ENCODE measurements around the gene BCO1.

BCO1 gene

DNA sequence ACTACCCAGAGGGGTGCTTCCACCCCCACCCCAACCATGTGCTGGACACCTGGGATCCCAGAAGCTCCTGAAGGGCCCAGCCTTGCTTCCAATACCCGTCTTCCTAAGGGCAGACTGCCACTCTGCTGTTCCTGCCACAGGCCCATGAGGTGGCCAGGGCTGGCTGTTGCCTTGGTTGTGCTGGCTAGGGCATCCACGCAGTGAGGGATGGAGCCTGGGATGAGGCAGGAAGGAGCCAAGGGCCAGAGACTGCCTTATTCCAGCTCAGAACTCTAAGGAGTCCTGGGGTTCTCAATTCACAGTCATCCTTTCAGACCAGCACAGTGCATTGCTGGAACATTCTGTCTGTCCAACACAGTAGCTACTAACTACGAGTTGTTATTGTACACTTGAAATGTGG, 37.8 kb downstream of the BCO1 start:
- no peak for DNase-seq

GRCh38 chr16:81277541-81278080, 39.1 kb downstream of the BCO1 start:
- no peak for DNase-seq

DNA sequence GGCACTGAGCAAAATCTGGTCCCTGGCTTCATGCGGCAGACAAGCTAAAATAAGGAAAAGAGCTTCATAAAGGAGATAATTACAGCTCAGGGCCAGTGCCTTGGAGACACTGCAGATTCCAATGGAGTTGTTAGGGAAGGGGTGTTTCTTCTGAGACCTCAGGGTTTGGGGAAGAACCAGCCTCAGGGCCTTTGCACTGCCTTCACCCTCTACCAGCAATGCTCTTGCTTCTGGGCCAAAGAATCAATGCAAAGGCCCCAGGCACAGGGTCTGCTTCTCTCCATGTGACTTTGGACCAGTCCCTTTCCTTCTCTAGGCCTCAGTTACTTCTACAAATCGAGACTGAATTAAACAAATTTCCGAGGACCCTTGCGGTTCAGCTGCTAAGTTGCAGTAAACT, 40.0 kb downstream of the BCO1 start:
- no peak for DNase-seq

DNA sequence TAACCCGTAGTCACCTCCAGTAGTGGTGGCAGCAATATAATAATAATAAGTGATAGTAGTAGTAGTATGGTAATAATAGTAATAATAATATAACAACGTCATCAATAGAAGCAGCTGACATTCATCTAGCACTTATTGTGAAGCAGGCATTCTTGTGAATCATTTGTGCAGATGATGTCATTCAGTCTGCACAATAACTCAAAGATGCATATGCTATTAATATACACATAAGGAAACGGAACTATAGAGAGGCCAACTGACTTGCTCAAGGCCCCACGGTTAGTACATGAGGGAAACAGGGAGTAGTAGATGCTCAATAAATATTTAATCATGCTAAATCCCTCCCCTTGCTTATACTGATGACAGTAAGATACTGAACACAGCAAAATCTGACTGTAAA, 40.9 kb downstream of the BCO1 start:
- DNase-seq: no peak

GRCh38 chr16:81280393-81280792, 41.9 kb downstream of the BCO1 start:
- DNase-seq: no peak

- DNase-seq: no peak
Observed at GRCh38 chr16:81283044-81283443, 44.6 kb downstream of the BCO1 start.

DNA sequence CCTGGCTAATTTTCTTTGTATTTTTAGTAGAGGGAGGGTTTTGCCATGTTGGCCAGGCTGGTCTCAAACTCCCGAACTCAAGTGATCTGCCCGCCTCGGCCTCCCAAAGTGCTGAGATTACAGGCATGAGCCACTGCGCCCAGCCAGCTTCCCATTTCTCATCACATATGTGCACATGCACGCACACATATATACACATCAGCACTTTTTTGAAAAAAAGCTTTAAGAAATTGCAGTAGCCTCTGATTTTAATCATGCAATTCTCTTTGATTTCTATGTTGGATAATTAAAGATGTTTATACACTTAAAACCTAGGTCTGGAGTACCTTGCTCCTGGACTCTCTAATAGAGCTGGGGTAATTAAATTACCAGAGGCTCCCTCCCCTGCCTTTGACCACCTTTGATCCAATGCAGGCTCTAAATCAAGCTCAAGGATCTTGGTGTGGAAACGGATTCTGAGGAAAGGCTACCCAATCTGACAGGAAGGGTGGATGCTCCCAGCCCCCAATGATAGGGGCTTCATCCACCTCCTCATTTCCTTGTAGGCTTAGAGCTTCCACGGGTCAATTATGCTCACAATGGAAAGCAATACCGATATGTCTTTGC, 46.6 kb downstream of the BCO1 start:
- DNase-seq: no peak

- no peak for DNase-seq
Observed at GRCh38 chr16:81286190-81286589, 47.7 kb downstream of the BCO1 start.

DNA sequence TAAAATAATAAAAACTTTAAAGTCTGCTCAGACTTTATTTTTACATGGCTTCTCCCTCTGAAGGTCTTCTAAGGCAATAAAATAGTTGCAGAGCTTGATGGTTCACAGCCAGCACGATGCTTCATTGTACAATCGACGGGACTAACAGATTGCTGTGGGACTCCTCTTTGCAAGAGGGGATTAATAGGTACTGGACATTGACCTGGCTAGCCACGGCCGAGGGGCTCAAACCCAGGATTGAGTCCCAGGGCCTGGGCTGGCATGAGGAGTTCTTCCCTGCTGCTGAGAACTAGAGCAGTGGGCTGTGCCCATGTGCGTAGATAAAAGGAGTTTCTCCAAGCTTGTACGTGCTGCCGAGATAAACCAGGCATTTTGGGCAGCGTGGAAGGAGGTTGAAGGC, 52.6 kb downstream of the BCO1 start:
- DNase-seq: no peak

GRCh38 chr16:81292936-81293335, 54.4 kb downstream of the BCO1 start:
- DNase-seq: no peak

- no peak for DNase-seq
Observed at GRCh38 chr16:81293909-81294802, 55.7 kb downstream of the BCO1 start.

GRCh38 chr16:81296631-81297030, 58.1 kb downstream of the BCO1 start:
- no peak for DNase-seq

GRCh38 chr16:81307770-81308169, 69.3 kb downstream of the BCO1 start:
- DNase-seq: no peak

DNA sequence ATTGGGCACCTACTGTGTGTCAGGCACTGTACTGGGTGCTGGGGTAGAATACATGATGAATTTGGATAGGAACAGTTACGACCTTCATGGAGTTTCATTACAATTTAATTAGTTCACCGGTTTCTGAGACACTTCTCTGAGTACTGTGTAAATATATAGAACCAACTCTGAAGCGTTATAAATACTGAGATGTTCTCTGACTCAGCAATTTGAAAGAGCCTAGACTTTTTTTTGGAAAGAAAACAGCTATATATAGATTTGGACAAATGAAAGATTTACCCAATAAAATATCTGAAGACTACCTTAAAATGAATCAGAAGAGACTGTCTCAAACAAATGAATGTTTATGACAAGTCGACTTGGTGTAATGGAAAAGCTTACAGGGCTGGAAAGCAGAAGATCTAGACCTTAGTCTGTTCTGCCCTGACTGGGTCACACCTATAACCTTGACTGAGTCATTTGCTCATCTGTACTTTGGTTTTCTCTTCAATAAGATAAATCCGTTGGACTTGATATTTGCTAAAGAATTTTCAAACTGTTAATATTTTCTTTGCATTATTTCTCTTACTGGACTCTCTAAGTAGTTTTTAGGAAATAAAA, 71.7 kb downstream of the BCO1 start:
- no peak for DNase-seq

GRCh38 chr16:81311762-81312161, 73.3 kb downstream of the BCO1 start:
- DNase-seq: no peak

DNA sequence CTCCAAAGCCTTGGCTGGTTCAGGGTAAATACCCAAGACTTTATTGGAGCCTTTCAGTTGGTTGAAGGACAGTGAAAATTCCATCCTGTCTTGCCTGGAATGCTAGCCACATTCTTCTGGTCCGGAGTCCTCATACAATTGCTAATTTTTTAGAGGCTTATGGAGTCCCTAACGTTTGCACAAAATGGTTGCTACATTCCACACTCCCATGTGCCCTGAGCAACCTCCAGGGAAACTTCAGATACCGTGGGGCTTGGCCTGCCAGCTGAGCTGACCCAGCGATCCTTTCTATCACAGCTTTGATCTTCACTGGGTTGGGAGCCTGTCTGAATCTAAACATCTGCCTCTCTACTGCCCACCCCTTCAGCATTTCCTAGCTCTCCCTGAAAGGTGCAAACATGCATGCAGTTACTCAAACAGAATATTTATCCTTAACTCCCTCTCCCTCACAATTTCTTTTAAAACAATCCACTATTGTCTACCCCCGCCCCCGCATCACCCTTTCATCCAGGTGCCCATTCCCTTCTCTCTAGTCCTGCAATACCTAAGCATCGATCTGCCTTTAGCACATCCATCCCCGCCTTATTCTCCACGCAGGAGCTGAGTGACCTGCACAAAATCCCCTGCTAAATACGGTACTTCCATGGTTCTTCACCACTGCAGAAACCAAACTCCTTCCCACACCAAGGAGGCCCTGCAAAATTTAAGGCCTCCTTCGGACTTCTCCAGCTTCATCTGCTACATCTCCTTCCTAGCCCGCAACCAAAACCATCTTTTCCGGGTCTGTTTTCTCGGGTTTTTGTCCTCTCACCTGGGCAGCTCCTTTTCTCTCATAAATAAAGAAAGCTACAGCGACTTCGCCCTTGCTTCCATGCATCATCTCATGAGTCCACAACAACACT, 75.5 kb downstream of the BCO1 start:
- no peak for DNase-seq

DNA sequence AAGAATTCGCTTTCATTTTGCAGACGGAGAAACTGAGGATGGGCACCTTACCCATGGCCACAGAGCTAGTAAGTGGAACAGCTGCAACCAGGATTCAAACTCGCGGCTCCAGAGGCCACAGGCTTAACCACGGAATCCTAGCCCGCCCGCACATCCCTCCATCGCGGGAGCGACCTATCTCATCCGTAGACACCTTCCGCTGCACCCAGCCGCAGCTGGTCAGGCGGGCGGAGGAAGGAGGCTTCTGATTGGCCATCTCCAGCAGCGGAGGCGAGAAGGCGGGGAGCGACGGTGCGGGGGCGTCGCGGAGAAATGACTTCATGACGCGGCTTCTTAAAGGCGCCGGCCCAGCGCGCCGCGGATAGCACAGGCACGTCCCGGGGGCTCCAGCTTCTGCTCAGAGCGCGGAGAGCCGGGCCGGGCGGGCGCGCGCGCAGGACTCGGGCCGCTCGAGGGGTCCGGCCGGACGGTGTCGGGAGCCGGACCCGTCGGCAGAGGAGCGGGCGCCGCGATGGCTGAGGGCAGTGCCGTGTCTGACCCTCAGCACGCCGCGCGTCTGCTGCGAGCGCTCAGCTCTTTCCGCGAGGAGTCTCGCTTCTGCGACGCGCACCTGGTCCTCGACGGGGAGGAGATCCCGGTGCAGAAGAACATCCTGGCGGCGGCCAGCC, 76.2 kb downstream of the BCO1 start, which contains the start of gene GAN:
TSS of gene GAN (plus strand) at position 360 of the 668 bp plus-strand sequence. CDS start at position 512, 152 bp downstream.
- peak; percentile 95 for DNase-seq

GRCh38 chr16:81315271-81316175, 77.0 kb downstream of the BCO1 start:
- DNase-seq: peak; percentile 64

- DNase-seq: no peak
Observed at GRCh38 chr16:81316176-81316496, 77.6 kb downstream of the BCO1 start.

GRCh38 chr16:81318711-81319110, 80.2 kb downstream of the BCO1 start:
- no peak for DNase-seq

All from right forelimb (tissue), 1 donor.